GM12874 (cell line): ENCODE data around the gene MAP2K2.

Source experiments
- TF ChIP-seq, protein P1 (sequence below): IDR thresholded peaks from 2 replicates; pipeline ENCODE4 v1.5.1; 2011; ENCODE audit warnings: low read depth, mild to moderate bottlenecking, control low read depth, low read length, moderate library complexity; ENCODE audit not compliant: insufficient read depth

Gene MAP2K2

GRCh38 chr19:4062419-4063368 is 61.2 kb downstream of the MAP2K2 start:
- TF ChIP-seq, protein P1, sequence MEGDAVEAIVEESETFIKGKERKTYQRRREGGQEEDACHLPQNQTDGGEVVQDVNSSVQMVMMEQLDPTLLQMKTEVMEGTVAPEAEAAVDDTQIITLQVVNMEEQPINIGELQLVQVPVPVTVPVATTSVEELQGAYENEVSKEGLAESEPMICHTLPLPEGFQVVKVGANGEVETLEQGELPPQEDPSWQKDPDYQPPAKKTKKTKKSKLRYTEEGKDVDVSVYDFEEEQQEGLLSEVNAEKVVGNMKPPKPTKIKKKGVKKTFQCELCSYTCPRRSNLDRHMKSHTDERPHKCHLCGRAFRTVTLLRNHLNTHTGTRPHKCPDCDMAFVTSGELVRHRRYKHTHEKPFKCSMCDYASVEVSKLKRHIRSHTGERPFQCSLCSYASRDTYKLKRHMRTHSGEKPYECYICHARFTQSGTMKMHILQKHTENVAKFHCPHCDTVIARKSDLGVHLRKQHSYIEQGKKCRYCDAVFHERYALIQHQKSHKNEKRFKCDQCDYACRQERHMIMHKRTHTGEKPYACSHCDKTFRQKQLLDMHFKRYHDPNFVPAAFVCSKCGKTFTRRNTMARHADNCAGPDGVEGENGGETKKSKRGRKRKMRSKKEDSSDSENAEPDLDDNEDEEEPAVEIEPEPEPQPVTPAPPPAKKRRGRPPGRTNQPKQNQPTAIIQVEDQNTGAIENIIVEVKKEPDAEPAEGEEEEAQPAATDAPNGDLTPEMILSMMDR: no peak

- TF ChIP-seq, protein P1: no peak
Observed at GRCh38 chr19:4061683-4062418, 62.1 kb downstream of the MAP2K2 start.

- TF ChIP-seq, protein P1: no peak
Observed at GRCh38 chr19:4061178-4061682, 62.7 kb downstream of the MAP2K2 start.

- TF ChIP-seq, protein P1: no peak
Observed at GRCh38 chr19:4060621-4061177, 63.2 kb downstream of the MAP2K2 start.

- TF ChIP-seq, protein P1: no peak
Observed at GRCh38 chr19:4059891-4060620, 63.9 kb downstream of the MAP2K2 start.

GRCh38 chr19:4059453-4059871 is 64.5 kb downstream of the MAP2K2 start:
- TF ChIP-seq, protein P1: no peak
